GM21381 (cell line): ENCODE results near the gene POLE3.
"Not testable (repeated sequence)": the region's sequence is repeated elsewhere in the genome, so short reads cannot be mapped to it uniquely, and the experiment has no call there.

ENCODE experiments used
- ATAC-seq: cut with Tn5 transposase; IDR thresholded peaks from one replicate; pipeline ENCODE4 v1.9.1; 2021; ENCODE audit warnings: mild to moderate bottlenecking, moderate library complexity; ENCODE audit not compliant: unreplicated experiment

POLE3 gene

DNA sequence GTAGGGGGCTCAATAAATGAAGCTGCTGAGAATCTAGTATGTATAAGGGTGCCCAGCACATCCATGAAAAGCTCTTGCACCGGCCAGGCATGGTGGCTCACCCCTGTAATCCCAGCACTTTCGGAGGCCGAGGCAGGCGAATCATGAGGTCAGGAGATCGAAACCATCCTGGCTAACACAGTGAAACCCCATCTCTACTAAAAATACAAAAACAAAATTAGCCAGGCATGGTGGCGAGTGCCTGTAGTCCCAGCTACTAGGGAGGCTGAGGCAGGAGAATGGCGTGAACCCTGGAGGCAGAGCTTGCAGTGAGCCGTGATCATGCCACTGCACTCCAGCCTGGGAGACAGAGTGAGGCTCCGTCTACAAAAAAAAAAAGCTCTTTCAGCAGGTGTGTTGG lies 4.1 kb downstream of the POLE3 start:
- ATAC-seq = not testable (repeated sequence)

DNA sequence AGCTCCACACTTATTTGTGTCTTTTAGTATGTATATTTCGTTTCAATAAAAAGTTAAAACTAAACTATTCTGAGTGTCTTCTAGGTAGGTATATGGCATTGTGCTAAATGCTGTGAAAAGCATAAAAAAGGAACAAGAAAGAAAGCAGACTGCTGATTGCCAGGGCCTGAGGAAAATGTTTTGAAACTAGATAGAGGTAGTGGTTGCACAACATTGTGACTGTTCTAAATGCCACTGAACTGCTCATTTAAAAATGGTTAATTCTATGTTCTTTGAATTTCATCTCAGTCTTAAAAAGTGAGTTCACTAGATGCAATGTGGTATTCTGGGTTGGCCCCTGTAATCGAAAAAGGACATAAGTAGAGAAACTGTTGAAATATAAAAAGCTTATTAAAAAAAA lies 6.8 kb downstream of the POLE3 start:
- no peak for ATAC-seq

DNA sequence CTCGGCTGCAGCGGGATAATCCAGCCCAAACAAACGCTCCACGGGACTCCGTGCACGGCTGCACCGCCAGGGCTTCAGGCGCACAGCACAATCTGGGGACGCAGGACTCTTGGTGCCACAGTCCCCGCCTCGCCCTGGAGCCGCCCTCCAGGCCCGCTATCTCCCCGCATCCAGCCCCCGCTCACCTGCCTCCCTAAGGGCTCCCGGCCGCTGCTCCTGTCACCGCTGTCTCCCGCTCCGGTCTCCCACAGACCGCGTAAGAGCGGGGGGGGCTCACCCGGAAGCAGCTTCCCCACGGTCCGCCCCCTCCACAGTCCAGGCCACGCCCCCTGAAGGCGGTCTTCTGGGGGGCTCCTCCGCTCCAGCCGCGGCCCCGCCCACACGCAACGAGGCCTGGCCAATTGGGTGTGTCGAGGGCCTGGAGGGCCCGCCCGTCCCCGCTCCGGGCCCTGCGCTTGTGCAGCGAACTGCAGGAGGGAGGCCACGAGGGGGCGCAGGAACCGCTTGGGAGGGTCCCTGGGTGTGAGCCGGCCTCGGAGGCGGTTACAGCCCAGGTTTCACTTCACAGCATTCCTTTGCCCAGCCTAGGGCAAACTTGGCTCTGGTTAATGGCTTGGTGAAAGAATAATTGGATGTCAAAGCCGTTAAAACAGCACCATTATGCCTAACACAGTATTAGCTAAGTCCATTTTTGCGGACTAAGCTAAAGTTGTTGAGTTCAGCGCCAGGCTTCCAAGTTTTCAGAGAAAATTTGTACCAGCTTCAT lies 9.3 kb downstream of the POLE3 start, which contains the start of gene ALAD:
Gene ALAD (minus strand): TSS at position 258 of the 766 bp plus-strand sequence. CDS start 7,725 bp downstream, outside the sequence.
- peak; percentile 98 for ATAC-seq

DNA sequence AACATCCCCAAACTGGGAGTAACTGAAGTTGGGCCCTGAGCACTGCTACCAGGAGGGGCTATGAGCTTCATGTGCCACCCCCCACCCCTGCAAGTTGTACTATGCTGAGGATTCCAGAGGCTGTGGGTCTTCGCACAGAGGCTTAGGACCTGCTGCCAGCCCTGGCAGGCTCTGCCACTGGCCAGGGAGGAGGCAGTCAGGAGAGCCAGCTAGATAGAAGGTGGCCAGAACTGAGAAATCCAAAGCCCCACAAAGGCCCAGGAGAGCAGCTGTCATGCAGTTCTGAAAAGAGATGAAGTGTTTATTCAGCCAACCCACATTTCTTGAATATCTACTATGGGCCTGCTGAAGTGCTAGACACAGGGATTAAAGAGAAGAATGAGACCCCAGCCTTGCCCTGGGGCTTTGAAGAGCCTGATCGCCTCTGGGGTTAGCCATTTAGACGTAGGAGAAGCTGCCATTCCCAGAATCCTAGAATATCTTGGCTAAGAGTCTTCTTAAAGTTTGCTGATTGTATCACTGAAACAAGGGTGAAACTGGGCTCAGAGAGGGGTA lies 10.8 kb downstream of the POLE3 start:
- no peak for ATAC-seq

DNA sequence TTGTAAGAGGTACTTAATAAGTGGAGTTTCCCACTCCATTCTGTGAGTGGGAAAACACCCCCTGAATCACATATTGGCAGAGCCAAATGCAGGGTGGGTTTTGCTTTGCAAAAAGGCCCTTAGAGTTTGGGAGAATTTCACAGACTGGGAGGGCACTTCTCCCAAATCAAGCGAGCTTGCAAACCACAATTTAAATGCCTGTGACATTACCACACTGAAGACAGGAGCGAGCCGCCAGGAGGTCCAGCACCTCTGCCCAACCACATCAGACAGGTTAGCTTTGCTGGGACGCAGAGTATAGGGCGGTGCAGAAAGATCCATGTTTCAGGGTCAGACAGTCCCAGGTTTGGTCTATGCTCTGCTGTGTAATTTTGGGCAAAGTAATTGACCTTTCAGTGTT lies 11.7 kb downstream of the POLE3 start:
- no peak for ATAC-seq

DNA sequence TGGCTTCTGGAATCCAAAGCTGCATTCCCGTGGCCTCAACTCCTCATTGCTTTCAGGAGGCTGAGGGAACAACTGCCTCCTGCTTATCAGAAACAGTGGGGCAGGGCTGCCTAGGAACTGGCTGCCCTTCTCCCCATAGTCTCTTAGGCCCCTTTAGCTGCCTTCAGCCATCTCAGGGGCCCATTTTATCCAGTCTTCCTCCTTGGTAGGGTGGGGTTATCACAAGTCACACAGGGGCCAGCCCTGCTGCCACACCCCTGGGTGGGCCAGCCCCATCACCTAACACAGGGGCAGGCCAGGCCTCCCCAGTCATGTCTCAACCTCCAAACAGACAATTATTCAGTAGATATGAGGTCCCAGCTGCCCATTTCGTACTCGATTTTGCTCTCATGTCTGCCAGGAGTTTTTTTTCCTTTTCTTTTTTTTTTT lies 13.3 kb downstream of the POLE3 start:
- ATAC-seq = no peak

DNA sequence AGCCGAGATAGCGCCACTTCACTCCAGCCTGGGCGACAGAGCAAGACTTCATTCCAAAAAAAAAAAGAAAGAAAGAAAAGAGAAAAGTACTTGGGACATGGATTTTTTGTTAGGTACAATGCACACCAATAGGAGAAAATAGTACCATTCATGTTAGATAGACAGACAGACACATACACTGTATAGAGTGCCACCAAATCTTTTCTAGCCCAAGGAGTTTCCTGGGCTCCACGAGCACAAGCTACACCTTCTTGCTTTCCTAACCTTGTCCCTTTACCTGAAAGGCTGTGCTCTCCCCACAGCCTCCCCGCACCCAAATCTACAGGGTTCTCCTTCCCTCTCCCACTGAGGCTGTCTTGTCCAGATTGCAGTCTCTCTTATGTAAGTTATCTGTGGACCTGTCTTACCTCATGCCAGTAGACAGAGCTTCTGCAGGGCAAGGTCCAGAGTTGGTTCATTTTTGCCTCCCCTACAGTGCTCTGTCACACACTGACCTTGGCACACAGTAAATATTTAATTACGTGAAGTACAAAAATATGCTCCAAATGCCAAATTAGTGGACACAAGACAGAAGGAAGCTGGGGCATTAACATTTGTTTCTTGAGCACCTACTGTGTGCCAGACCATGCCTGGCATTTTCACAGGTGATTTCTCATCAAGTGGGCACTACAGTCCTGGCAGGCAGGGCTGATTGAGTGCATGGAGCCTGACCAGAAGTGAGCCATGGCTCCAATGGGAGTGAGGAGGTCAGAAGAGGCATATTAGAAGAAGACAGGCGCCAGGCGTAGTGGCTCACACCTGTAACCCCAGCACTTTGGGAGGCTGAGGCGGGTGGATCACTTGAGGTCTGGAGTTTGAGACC lies 15.2 kb downstream of the POLE3 start:
- no peak for ATAC-seq

DNA sequence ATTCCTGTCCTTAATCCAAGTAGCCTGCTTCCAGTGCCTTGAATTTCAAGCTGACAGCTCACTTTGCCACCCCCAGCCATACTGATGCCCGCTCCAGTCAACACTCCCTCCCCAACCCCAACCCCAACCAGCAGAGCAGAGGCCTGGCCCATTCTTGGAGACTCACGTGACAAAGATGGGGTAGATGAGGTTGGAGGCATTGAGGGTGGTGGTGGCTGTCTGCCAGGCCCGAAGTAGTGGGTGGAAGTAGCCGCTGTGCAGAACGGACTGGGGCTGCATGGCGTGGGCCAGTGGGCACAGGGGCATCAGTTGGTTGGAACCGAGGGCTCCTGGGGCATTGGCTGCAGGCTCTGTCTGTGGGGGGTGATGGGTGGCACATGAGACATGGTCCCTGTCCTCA lies 17.2 kb downstream of the POLE3 start:
- ATAC-seq = no peak

DNA sequence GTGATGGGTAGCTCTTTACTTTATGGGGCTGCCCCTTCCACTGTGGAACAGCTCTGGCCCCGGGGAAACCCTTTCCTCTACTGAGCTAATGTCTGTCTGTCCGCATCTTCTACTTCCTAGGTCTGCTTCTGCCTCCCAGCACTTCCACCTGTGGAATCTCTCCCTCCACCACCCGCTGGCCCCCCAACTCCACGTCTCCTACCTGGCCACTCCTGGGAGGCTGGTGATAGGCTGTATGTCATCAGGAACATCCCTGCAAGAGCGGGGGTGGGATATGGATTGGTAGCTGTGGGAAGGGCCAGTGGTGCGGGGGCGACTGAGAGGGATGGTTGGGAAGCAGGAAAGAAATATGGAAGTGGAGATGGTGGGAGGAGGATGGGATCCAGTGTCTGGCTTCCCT lies 18.6 kb downstream of the POLE3 start:
- no peak for ATAC-seq

DNA sequence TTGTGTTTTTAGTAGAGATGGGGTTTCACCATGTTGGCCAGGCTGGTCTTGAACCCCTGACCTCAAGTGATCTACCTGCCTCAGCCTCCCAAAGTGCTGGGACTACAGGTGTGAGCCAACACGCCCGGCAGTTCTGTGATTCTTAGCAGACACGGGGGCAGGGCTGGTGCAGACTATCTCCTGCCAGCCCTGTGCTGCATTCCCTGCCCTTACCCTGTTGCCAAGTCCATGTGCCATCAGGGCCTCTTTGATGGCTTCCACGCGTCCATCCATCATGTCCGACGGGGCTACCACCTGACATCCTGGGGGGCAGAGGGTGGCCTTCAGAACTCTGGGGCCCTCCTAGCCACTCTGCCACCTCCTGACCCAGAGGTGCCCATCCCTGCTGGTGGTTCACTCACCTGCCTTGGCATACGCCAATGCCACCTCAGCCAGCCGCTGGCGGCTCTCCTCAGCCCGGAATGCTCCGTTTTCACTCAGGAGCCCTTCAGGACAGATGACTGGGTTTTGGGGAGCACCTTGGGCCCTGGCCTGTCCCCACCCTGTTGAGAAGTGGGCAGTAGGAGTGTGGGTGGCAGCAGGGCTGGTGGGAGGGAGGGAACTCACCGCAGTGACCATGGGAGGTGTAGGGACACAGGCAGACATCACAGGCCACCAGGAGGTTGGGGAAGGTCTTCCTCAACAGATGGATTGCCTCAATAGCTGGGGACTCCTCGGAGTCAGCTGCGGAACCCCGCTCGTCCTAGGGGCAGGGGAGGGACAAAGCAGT lies 20.1 kb downstream of the POLE3 start:
- no peak for ATAC-seq

DNA sequence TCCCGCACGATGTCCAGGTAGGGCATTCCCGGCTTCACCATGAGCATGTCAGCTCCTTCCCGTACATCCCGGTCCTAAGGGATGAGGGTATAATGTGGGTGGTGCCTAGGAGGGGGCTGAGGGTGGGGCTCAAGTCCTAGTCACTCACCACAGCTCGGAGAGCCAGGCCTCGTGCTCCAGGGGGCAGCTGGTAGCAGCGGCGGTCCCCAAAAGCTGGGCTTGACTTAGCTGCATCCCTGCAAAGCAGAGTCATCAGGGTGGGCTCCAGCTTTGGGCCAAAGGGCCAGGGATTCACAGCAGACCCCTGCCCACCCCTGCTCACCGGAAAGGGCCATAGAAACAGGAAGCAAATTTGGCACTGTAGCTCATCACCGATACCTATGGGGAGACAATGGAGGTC lies 21.0 kb downstream of the POLE3 start:
- no peak for ATAC-seq

DNA sequence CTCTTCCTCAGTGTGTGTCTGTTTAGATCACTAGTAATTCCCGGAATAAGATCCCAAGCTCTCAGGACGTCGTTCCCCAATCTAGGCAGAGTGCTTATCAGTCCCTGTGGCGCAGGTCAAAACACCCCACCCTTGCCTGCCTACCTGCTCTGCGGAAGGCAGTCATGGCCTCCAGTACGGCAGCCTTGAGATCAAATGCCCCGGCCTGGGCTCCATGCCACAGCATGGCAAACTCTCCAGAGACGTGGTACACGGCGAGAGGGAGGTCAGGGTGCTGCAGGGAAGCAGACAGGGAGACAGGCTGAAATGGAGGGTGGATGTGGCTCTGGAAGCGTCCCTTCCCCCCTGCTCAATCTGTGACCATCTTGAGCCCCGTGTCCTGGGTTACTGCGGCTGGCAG lies 21.6 kb downstream of the POLE3 start:
- no peak for ATAC-seq

DNA sequence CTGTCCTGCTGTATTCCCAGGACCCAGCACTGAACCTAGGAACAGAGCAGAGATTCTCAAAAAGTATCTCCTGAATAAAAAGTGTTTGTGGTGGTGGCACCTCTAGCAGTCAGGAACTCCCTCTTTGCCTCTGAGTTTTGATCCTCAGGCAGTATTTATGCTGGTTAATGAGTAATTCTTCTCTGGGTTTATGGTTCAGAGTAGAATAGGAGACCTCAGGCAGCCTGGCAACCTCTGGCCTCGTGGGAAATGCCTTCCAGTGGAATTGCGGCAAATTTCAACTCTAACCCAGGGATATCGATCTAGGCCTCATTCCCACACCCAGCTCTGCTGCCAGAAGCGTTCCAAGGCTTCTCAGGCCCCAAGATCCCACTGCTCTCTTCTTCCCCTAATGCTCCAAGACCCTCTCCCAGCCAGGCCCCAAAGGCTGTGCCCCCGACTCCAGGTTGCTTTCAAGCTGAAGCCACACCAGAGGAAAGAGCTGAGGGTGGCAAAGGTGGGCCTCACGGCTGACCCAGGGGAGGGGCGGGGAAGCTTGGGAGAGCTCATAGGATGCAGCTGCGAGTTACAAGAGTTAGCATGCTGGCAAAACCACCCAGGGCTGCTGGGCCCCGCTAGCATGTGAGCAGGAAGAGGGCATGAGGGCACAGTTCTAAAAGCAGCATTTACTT lies 22.8 kb downstream of the POLE3 start:
- no peak for ATAC-seq

DNA sequence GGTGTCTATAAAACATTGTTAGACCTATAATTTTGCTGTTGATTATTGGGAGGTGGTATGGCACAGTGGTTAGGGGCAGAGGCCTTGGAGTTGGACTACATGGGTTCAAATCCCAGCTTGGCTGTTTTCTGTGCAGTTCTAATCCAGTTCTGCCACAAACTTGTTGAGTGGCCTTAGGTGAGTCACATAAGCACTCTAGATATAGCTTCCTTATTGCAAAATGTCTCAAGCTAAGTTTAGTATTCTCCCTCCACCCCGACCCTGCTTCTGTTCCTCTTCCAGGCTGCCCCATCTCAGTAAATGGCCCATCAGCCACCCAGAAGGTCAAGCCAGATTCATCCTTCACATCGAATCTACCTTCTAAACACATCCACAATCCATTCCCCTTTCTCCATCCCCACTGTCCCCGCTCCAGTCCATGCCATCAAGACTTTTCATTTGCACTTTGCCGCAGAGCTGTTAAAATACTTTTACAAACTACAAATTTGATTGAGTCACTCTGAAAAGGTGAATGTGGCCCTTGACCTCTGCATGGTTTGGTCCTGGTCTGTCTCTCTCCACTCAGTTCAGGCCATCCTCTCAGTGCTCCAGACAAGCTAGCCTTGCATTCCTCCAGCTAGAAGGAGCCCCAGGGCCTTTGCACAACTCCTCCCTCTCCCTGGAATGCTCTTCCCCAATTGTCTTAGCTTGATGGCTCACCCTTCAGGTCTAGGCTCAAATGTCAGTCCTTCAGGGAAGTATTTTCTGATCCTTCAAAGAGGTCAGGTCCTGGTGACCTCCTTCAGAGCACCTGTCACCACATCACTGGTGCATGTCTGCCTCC lies 23.7 kb downstream of the POLE3 start:
- no peak for ATAC-seq

DNA sequence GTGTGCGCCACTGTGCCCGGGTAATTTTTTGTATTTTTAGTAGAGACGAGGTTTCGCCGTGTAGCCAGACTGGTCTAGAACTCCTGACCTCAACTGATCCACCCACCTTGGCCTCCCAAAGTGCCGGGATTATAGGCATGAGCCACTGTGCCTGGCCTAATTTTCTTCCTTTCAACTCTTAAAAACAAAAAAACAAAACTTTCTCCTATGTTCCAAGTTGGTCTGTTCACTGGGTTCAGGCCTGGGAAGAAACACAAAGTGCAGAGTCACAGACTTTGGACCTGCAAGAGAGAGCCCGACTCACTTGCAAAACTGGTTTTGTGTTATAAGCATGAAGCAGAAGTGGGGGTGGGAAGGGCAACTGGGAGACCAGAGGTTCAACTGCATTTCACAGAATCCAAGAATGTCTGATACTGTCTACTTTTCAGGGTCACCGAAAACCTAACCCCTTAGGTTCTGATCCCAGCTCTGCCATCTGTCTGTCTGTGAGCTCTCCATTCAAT lies 28.5 kb downstream of the POLE3 start:
- no peak for ATAC-seq

DNA sequence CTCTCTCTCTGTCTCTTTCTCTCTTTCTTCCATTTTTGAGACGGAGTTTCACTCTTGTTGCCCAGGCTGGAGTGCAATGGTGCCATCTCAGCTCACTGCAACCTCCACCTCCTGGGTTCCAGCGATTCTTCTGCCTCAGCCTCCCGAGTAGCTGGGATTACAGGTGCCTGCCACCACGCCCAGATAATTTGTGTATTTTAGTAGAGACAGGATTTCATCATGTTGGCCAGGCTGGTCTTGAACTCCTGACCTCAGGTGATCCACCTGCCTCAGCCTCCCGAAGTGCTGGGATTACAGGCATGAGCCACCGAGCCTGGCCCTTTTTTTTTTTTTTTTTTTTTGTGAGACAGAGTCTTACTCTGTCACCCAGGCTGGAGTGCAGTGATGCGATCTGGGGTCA lies 29.0 kb downstream of the POLE3 start:
- ATAC-seq = not testable (repeated sequence)

DNA sequence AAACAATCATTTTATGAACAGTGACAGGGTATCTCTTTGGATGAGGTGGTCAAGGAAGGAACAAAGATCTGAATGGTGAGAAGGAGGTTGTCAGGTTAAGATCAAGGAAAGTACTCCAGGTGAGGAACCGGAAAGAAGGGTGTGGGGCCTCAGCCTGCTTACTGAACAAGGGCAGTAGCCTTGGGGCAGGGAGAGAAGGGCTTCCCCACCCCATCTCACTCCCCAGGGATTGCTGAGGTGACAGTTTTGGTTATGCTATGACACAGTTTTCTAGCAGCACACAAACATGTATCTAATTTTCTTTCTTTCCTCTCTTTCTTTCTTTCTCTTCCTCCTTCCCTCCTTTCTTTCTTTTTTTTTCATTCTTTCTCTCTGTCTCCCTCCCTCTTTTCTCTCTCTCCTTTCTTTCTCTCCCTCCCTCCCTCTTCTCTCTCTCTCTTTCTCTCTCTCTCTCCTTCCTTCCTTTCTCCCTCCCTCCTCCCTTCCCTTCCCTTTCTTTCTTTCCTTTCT lies 29.6 kb downstream of the POLE3 start:
- ATAC-seq = peak; percentile 48

DNA sequence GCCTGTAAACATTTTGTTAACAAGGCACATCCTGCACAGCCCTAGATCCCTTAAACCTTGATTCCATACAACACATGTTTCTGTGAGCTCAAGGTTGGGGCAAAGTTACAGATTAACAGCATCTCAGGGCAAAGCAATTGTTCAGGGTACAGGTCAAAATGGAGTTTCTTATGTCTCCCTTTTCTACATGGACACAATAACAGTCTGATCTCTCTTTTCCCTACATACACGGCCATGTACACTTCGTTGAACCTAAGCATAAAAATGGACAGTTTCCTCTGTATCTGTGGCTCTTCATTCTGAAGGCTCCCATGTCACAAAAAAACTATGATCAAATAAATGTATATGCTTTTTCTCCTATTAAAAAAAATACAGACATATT lies 30.7 kb downstream of the POLE3 start:
- not testable (repeated sequence) for ATAC-seq
